Measurements from ENCODE around the gene ADGRL3.
"Not testable (repeated sequence)": the region's sequence is repeated elsewhere in the genome, so short reads cannot be mapped to it uniquely, and the experiment has no call there.

ADGRL3 gene

GRCh38 chr4:61556277-61556676, 356.2 kb downstream of the ADGRL3 start:
- DNase-seq, result no peak

GRCh38 chr4:61559396-61559795, 359.3 kb downstream of the ADGRL3 start:
- no peak for DNase-seq

- no peak for DNase-seq
Observed at GRCh38 chr4:61561028-61561427, 360.9 kb downstream of the ADGRL3 start.

DNA sequence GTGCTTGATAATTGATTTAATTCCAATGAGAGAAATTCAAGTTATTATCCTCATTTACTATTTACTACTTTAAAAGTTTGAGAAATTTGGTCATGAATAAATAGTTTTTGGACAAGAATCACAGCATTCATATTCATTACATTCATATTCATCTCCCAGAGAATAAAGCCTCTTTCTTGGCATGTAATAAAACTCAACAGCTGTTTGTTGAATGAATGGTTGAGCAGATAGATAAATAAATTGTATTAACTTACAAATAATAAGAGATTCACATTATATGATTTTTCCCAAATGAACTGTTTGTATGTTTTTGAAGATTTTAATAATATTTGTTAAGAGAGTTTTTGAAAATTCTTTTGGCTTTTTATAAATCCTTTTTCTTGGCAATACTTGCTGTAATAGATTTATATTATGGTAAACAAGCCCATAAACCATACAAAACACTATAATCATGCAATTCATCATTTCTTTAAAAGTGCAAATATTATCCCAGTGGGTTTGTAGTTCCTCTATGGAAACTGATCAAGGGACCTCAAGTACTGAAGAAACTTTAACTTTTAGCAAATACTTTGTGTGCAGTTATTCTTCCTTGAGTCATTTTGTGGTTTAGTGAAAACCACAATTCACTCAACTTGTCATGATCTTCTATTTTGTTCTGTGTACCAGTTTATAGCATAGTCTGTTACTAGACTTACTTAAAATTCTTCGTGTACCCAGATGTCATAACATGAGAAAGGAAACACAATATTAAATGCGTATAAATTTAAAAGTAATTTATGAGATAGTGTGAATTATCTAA, 371.8 kb downstream of the ADGRL3 start:
- no peak for DNase-seq

- no peak for DNase-seq
Observed at GRCh38 chr4:61575796-61576195, 375.7 kb downstream of the ADGRL3 start.

DNA sequence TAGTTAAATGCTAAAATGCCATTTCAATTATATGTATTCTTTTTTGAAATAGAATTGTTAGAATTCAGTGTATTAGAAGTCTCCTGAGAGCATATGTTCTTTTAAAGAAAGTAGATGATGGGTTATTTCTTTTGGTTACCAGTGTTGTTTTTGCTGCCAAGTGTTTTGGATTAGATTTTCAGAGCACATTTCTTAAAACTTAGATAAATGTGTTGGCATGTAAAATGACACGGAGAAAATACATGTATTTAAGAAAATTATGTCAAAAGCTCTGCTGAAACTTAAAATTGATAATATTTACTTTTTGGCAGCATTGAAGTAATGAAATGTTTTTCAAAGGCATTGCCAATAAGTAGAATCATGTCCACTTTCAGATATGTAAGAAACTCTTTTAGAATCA, 379.7 kb downstream of the ADGRL3 start:
- DNase-seq, result no peak

DNA sequence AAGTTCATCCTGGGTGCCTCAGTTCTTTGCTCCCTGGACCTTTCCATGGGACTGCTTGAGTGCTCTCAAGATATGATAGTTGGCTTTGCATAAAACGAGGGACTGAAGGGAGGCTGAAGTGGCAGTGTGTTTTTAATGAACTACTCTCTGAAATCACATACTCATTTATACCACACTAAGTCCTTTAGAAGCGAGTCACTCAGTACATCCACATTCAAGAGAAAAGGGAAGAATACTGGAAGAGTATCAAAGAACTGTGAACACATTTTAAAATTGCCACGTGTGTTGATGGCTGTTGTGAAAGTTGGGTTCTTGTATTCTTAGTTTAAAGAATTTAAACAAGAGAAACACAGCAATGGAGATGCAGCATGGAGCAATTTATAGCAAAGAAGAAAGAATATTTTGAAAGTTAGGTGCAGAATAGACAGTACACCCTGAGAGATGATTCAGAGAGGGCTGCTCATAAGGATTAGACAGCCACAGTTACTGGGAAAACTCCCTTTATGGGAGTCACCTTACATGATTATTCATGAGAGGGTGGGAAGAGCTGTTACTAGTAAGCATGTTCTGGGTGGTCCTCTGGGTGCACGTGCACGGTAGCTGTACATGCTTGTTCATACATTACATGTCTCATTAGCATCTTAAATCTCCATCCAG, 380.7 kb downstream of the ADGRL3 start:
- DNase-seq, result no peak

- no peak for DNase-seq
Observed at GRCh38 chr4:61583696-61584095, 383.6 kb downstream of the ADGRL3 start.

DNA sequence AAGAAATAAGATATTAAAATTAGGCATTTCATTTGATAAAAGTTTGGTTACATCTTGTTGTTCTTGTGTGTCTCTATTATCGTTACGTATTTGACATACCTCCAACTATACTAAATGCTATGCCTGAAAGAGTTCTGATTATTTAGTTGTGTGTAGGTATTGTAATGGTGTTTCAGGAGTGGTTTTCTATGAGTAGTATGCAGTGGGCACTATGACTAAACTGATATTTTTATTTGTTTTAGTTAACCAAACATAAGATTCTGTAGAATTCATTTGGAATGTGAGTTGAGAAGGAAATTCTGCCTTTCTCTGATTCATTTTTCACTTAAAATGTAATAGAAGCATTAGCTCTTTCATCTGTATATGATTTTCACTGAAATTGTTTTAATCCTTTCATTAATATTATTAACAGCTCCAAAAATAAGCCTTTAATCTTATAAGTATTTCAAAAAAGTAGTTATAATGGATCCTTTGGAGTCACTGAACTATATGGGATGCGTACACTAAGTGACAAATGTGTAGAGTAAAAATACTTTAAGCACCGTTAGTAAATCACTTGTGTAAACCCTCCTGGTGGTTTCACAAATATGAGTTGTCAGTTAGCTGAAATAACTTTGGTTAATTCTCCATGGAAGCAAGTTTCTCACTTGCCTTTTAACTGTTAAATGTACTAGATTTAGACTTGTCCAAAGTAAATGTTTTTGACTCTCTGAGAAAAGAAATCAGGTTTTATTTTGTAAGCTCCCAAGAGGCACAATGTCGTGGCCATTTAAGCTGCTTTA, 388.7 kb downstream of the ADGRL3 start:
- DNase-seq, result no peak

DNA sequence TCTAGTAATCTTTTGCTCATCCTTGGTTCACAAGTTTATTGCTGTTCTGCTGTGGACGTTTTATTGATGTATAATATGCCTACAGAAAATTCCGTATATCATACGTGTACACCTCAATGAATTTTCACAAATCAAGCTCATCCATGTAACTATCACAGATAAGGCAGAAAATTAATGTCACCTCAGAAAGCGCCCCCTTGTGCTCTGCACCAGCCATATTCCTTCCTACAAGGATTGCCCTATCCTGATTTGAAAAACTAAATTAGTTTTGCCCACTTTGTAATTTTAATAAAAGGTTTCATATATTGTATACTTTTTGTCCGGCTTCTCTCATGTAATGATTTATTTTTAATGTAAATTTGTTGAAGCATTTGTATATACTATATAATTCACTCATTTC, 390.8 kb downstream of the ADGRL3 start:
- DNase-seq, result no peak

- no peak for DNase-seq
Observed at GRCh38 chr4:61596606-61597340, 396.6 kb downstream of the ADGRL3 start.

GRCh38 chr4:61603086-61603485, 403.0 kb downstream of the ADGRL3 start:
- no peak for DNase-seq

- DNase-seq, result no peak
Observed at GRCh38 chr4:61604054-61604453, 403.9 kb downstream of the ADGRL3 start.

- DNase-seq, result no peak
Observed at GRCh38 chr4:61605984-61606383, 405.9 kb downstream of the ADGRL3 start.

DNA sequence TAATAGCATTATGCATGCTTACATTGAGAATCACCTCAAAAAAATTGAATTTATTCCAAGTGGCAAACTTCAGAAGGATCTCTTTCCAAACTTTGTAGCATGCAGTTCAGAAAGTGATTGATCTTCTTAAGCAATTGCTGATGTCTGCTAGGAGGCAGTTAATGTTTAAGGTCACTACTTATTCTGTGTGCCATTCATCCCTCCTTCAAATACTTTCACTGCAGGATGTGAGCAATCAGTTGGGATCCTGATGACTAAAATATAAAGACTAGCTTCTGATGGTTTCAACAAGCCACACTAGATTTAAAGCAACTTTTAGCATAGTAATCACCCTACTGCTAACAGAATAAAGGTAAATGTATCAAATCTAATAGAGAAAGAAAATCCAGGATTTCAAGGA, 414.1 kb downstream of the ADGRL3 start:
- DNase-seq, result no peak

DNA sequence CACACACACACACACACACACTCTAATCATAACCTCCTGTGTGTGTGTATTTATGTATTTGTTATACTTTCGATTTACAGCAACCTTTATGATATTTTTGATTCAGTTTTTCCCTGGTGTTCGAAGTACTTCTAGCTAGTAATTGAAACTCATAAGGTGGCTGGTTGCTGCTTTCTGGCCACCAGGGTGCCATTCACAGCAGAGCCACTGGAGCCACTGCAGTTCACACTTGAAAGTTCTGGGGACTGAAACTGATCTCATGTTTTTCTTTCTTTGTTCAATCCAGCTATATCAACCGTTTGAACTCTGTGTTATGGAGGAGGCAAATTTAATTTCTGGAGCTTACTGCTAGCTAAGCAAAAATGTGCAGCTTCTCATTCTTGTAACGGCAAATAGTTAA, 419.4 kb downstream of the ADGRL3 start:
- DNase-seq, result no peak

GRCh38 chr4:61628282-61628681, 428.2 kb downstream of the ADGRL3 start:
- no peak for DNase-seq

DNA sequence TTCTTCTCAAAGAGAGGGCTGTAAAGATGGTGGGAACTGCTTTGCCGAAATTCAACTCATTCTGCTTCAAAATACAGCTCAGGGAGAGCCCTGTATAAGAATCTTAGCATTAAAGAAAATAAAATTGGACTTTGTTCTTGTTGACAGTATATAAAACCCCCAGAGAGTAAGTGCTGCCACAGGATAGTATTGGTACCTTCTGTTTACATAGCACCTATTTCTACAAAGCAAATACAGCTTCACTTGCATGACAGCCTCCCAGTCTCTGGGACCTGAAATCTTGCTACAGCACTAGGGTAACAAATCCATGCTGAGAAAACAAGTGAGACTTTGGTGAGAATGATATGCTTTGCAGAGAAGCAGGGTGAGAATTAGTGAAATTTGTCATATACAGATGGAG, 428.6 kb downstream of the ADGRL3 start:
- DNase-seq, result no peak

GRCh38 chr4:61630548-61630947, 430.4 kb downstream of the ADGRL3 start:
- no peak for DNase-seq

DNA sequence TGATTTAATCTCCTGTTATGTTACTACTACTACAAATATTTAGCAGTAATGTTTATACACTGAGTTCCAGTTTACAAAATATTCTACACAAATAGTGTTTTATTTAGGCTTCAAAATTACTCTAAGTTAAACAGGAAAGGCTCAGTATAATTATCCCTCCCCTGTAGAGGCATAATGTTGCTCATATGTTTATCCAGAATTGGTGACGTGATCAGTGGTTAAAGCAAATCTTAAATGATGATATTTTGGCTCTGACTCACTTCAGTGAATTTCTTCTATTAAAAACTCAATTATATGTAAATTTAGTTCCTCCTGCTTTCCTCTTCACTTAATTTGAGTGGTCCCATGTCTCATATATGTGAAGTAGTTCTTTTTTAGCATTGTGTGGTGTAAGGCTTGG, 438.5 kb downstream of the ADGRL3 start:
- DNase-seq, result no peak

GRCh38 chr4:61646746-61647350, 446.7 kb downstream of the ADGRL3 start:
- DNase-seq, result not testable (repeated sequence)

- no peak for DNase-seq
Observed at GRCh38 chr4:61648264-61648663, 448.1 kb downstream of the ADGRL3 start.

DNA sequence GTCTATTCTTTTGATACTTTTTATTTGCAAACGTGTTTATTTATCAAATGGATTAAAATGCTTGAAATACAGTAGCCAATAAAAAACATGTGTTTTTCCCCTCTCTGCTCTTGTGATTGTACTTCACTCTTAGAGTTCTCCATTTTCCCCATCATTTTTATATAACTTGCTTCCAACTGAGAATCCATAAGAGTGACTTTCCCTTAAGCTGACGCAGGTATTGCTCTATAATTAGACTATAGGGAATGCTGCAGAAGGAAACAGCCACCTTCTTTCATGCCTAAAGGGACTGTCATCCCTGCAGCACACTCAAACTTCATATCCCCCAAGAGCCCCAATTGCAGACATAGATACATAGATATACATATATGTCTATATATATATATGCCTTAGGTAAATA, 456.9 kb downstream of the ADGRL3 start:
- no peak for DNase-seq
